Trophoblast cell (in vitro differentiated cells and primary cell): ENCODE results near the gene CEP250. TPM values are rescaled to one million over a fixed set of nuclear protein-coding genes. Genes with fewer than 3 reads are reported as not detected.

Source experiments
- DNase-seq, 2 donors: peaks; one replicate each; pipeline ENCODE4 v3.0.0-alpha.2; 2016
- H2AFZ ChIP-seq: 2 replicates; pipeline ENCODE4 v1.6.1; 2013; ENCODE audit warnings: low read length, moderate library complexity, mild to moderate bottlenecking; ENCODE audit not compliant: insufficient read depth, poor library complexity
- H2AK5ac ChIP-seq: 2 replicates; pipeline ENCODE4 v1.6.1; 2013; ENCODE audit warnings: mild to moderate bottlenecking, low read length
- H2BK120ac ChIP-seq: 2 replicates; pipeline ENCODE4 v1.6.1; 2013; ENCODE audit warnings: low read length, mild to moderate bottlenecking, moderate library complexity; ENCODE audit not compliant: insufficient read depth, poor library complexity
- H2BK12ac ChIP-seq: 2 replicates; pipeline ENCODE4 v1.6.1; 2013; ENCODE audit warnings: mild to moderate bottlenecking, low read length, moderate library complexity
- H2BK5ac ChIP-seq: 2 replicates; pipeline ENCODE4 v1.6.1; 2013; ENCODE audit warnings: low read length, low read depth, moderate library complexity, mild to moderate bottlenecking; ENCODE audit not compliant: poor library complexity
- H3K14ac ChIP-seq: 2 replicates; pipeline ENCODE4 v1.6.1; 2013; ENCODE audit warnings: mild to moderate bottlenecking, low read length
- H3K18ac ChIP-seq: 2 replicates; pipeline ENCODE4 v1.6.1; 2013; ENCODE audit warnings: mild to moderate bottlenecking, low read length
- H3K23ac ChIP-seq: 2 replicates; pipeline ENCODE4 v1.6.1; 2013; ENCODE audit warnings: low read length
- H3K27ac ChIP-seq: 2 replicates; pipeline ENCODE4 v1.5.1; 2013; ENCODE audit warnings: low read depth, mild to moderate bottlenecking, inconsistent platforms, low read length, moderate library complexity
- H3K27me3 ChIP-seq: 2 replicates; pipeline ENCODE4 v1.6.1; 2013; ENCODE audit warnings: inconsistent platforms, mild to moderate bottlenecking, low read length, moderate library complexity; ENCODE audit not compliant: insufficient read depth
- H3K36me3 ChIP-seq, 2 experiments: 1 replicate in 1 of 2; 2 replicates in 1 of 2; pipeline ENCODE4 v1.6.1; 2013; ENCODE audit warnings: low read length in 2 of 2, mild to moderate bottlenecking in 2 of 2, moderate library complexity in 1 of 2; ENCODE audit not compliant: insufficient read depth in 2 of 2, control insufficient read depth in 1 of 2
- H3K4ac ChIP-seq: 2 replicates; pipeline ENCODE4 v1.6.1; 2013; ENCODE audit warnings: low read depth, mild to moderate bottlenecking, low read length, moderate library complexity
- H3K4me1 ChIP-seq, 2 experiments: 1 replicate in 1 of 2; 2 replicates in 1 of 2; pipeline ENCODE4 v1.6.1; 2013; ENCODE audit warnings: low read length in 2 of 2, mild to moderate bottlenecking in 2 of 2, moderate library complexity in 1 of 2; ENCODE audit not compliant: insufficient read depth in 2 of 2, control insufficient read depth in 1 of 2
- H3K4me2 ChIP-seq: 2 replicates; pipeline ENCODE4 v1.6.1; 2013; ENCODE audit warnings: inconsistent platforms, mild to moderate bottlenecking, low read length, moderate library complexity
- H3K4me3 ChIP-seq: 2 replicates; pipeline ENCODE4 v1.5.1; 2013; ENCODE audit warnings: mild to moderate bottlenecking, low read depth, low read length, inconsistent platforms
- H3K79me1 ChIP-seq: one replicate; pipeline ENCODE4 v1.6.1; 2013; ENCODE audit warnings: low read length
- H3K79me2 ChIP-seq: 2 replicates; pipeline ENCODE4 v1.6.1; 2013; ENCODE audit warnings: low read length, mild to moderate bottlenecking; ENCODE audit not compliant: control insufficient read depth, insufficient read depth, poor library complexity
- H3K9ac ChIP-seq: 2 replicates; pipeline ENCODE4 v1.6.1; 2013; ENCODE audit warnings: mild to moderate bottlenecking, low read length
- H3K9me3 ChIP-seq: 2 replicates; pipeline ENCODE4 v1.6.1; 2013; ENCODE audit warnings: low read depth, mild to moderate bottlenecking, control low read depth, inconsistent platforms, low read length; ENCODE audit not compliant: insufficient read depth
- H4K12ac ChIP-seq: 2 replicates; pipeline ENCODE4 v1.6.1; 2013; ENCODE audit warnings: low read depth, mild to moderate bottlenecking, low read length, moderate library complexity
- H4K8ac ChIP-seq: 2 replicates; pipeline ENCODE4 v1.6.1; 2013; ENCODE audit warnings: low read depth, mild to moderate bottlenecking, low read length, moderate library complexity
- H4K91ac ChIP-seq: one replicate; pipeline ENCODE4 v1.6.1; 2013; ENCODE audit warnings: low read depth, mild to moderate bottlenecking, low read length, moderate library complexity
- WGBS: extraction: QIAGEN DNeasy Blood & Tissue Kit; methylation state at CpG from one replicate; pipeline ENCODE4 v1.1.7; 2013; ENCODE audit warnings: missing lambda C conversion rate; ENCODE audit not compliant: insufficient read length, insufficient coverage; ENCODE audit errors: extremely low coverage; 5-methylcytosine and 5-hydroxymethylcytosine counted together
- polyA plus RNA-seq: library from polyadenylated mRNA; stranded (reverse); fragments of 200-250 nt; gene quantifications from 2 replicates; pipeline ENCODE4 v1.2.3, GENCODE V29; 2013

The CEP250 gene, protein sequence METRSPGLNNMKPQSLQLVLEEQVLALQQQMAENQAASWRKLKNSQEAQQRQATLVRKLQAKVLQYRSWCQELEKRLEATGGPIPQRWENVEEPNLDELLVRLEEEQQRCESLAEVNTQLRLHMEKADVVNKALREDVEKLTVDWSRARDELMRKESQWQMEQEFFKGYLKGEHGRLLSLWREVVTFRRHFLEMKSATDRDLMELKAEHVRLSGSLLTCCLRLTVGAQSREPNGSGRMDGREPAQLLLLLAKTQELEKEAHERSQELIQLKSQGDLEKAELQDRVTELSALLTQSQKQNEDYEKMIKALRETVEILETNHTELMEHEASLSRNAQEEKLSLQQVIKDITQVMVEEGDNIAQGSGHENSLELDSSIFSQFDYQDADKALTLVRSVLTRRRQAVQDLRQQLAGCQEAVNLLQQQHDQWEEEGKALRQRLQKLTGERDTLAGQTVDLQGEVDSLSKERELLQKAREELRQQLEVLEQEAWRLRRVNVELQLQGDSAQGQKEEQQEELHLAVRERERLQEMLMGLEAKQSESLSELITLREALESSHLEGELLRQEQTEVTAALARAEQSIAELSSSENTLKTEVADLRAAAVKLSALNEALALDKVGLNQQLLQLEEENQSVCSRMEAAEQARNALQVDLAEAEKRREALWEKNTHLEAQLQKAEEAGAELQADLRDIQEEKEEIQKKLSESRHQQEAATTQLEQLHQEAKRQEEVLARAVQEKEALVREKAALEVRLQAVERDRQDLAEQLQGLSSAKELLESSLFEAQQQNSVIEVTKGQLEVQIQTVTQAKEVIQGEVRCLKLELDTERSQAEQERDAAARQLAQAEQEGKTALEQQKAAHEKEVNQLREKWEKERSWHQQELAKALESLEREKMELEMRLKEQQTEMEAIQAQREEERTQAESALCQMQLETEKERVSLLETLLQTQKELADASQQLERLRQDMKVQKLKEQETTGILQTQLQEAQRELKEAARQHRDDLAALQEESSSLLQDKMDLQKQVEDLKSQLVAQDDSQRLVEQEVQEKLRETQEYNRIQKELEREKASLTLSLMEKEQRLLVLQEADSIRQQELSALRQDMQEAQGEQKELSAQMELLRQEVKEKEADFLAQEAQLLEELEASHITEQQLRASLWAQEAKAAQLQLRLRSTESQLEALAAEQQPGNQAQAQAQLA (N-terminal part only)
- polyA plus RNA-seq, result 11.3 TPM in 2 replicates

DNA sequence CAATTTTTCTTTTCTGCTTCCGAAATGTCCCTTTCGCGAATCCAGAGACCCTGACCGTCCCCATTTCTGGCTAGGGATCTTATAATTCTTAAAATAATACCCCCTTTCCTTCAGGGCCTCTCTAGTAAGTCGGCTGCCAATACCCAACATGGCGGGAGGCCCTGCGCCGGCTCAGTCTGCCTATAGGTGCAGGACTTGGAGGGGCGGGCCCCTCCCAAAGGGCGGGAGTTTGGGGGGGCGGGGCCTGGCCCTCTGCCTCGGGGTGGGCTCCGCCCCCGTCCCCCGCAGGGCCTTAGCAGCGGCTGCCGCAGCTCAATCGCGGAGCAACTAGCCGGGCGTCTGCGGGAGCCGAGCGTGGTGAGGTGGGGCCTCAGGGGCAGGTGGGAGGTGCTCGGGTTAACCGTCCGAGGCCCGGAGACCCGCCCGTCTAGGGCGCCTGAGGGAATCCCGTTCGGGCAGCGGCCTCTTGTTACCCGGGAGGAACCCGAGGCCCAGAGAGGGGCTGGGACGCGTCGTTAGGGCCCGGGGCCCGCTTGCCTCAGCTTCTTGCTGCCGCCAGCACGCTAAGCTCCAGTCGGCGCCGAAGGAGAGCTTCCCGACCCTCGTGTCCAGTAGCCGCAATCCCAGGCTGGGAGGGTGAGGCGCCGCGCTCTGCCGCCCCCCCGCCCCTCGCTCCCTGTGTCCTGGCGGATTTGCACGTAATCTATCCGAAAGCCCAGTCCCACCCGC is at the start of gene CEP250:
TSS of gene CEP250 (plus strand) at position 718 of the 729 bp plus-strand sequence. CDS start 6,770 bp downstream, outside the sequence.
- Histone ChIP-seq H4K12ac (peak within 1 kb of the TSS; percentile 85), H3K36me3 (peaks cover 0 to 4% of the 10 kb centered on the region in 2 experiments), H3K14ac (peak within 1 kb of the TSS; percentile 95), H3K4me1 (peaks cover 7 to 9% of the 10 kb centered on the region in 2 experiments), H2BK12ac (no peak within 1 kb of the TSS), H3K27me3 (no peaks in the 10 kb centered on the region), H2BK5ac (peak within 1 kb of the TSS; percentile 96), H3K4ac (peak within 1 kb of the TSS; percentile 70), H2AFZ (peak within 1 kb of the TSS; percentile 98), H3K4me3 (peak within 1 kb of the TSS; percentile 83), H2AK5ac (no peak within 1 kb of the TSS), H3K9me3 (no peaks in the 10 kb centered on the region), H4K8ac (peak within 1 kb of the TSS; percentile 95), H3K23ac (no peak within 1 kb of the TSS), H3K79me2 (peaks cover 6% of the 10 kb centered on the region), H4K91ac (peak within 1 kb of the TSS; percentile 85), H3K79me1 (peaks cover 11% of the 10 kb centered on the region), H3K4me2 (peak within 1 kb of the TSS; percentile 63), H2BK120ac (peak within 1 kb of the TSS; percentile 79), H3K18ac (peak within 1 kb of the TSS; percentile 96), H3K27ac (peak within 1 kb of the TSS; percentile 93), H3K9ac (peak within 1 kb of the TSS; percentile 89)
- DNase-seq, result peak; percentile 97 to 98
- WGBS, result no CpG with 5 or more reads among the region's 59 CpGs

DNA sequence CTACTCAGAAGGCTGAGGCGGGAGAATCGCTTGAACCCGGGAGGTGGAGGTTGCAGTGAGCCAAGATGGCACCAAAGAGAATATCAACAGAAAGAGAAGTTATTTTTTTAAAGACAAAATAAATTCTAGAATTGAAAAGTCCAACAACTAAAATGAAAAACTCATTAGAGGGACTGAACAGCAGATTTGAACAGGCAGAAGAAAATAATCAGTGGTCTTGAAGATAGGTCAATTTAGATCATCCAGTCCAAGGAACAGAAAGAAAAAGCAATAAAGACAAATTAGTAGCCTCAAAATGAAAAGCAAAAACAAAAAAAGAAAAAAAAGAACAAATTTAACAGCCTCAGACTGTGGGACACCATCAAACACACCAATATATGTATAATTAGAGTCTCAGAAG is 49.6 kb upstream of the CEP250 start:
- Histone ChIP-seq H3K4me1 (no peaks in the 10 kb centered on the region), H4K91ac (no peak overlapping the region), H3K14ac (no peak overlapping the region), H3K79me2 (no peaks in the 10 kb centered on the region), H3K4ac (no peak overlapping the region), H3K4me3 (no peak overlapping the region), H3K9ac (no peak overlapping the region), H2AFZ (no peak overlapping the region), H3K27me3 (no peaks in the 10 kb centered on the region), H3K4me2 (no peak overlapping the region), H3K9me3 (no peaks in the 10 kb centered on the region), H2AK5ac (no peak overlapping the region), H3K36me3 (peaks cover 11 to 17% of the 10 kb centered on the region in 2 experiments), H2BK12ac (no peak overlapping the region), H4K8ac (no peak overlapping the region), H3K27ac (no peak overlapping the region), H3K18ac (no peak overlapping the region), H2BK120ac (no peak overlapping the region), H3K79me1 (no peaks in the 10 kb centered on the region), H2BK5ac (no peak overlapping the region), H3K23ac (no peak overlapping the region), H4K12ac (no peak overlapping the region)
- WGBS, result no CpG with 5 or more reads among the region's 3 CpGs
- no peak for DNase-seq

DNA sequence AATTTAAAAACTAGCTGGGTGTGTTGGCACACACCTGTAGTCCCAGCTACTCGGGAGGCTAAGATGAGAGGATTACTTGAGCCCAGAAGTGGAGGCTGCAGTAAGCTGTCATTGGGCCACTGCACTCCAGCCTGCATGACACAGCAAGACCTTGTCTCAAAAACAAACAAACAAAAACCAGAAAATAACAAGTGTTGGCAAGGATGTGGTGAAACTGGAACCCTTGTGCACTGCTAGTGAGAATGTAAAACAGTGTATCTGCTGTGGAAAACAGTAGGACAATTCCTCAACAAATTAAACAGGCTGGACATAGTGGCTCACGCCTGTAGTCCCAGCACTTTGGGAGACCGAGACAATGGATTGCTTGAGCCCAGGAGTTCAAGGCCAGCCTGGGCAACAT is 47.1 kb upstream of the CEP250 start:
- Histone ChIP-seq H3K14ac (no peak overlapping the region), H4K8ac (no peak overlapping the region), H3K9ac (no peak overlapping the region), H3K4me3 (no peak overlapping the region), H4K91ac (no peak overlapping the region), H3K79me1 (peaks cover 7% of the 10 kb centered on the region), H3K4ac (no peak overlapping the region), H3K4me2 (no peak overlapping the region), H3K27me3 (no peaks in the 10 kb centered on the region), H3K4me1 (peaks cover 0 to 2% of the 10 kb centered on the region in 2 experiments), H3K18ac (no peak overlapping the region), H2AK5ac (no peak overlapping the region), H3K27ac (no peak overlapping the region), H4K12ac (no peak overlapping the region), H2BK120ac (no peak overlapping the region), H3K9me3 (no peaks in the 10 kb centered on the region), H2BK12ac (no peak overlapping the region), H2BK5ac (no peak overlapping the region), H3K79me2 (no peaks in the 10 kb centered on the region), H3K36me3 (peaks cover 11 to 17% of the 10 kb centered on the region in 2 experiments), H3K23ac (no peak overlapping the region), H2AFZ (no peak overlapping the region)
- no peak for DNase-seq
- WGBS, result no CpG with 5 or more reads among the region's 3 CpGs
